Erythroblast (primary cell): ENCODE data around the gene SLC13A3.

Source experiments
- GATA1 ChIP-seq: IDR thresholded peaks from 2 replicates; pipeline ENCODE4 v1.6.1; 2011; ENCODE audit warnings: low read depth, mild to moderate bottlenecking, control low read depth, low read length, moderate library complexity
- POLR2A ChIP-seq: IDR thresholded peaks from 2 replicates; pipeline ENCODE4 v1.6.1; 2011; ENCODE audit warnings: mild to moderate bottlenecking, low read length

- TF ChIP-seq POLR2A (no peak), GATA1 (no peak)
Observed at GRCh38 chr20:46546936-46547335, 104.3 kb downstream of the SLC13A3 start.
